Lower leg skin (tissue), 3 donors: ENCODE data around the gene TCERG1.

Experiments used
- POLR2A ChIP-seq, 2 donors: fragments of 450-650 bp; IDR thresholded peaks; one replicate each; pipeline ENCODE4 v1.6.1; 2016 to 2017; ENCODE audit warnings: antibody characterized with exemption in 2 of 2, mild to moderate bottlenecking in 1 of 2, moderate library complexity in 1 of 2
- TF ChIP-seq, protein P1 (sequence below), 3 donors: fragments of 450-650 bp; IDR thresholded peaks; one replicate each; pipeline ENCODE4 v1.5.1; 2016; ENCODE audit warnings: antibody characterized with exemption in 3 of 3, mild to moderate bottlenecking in 3 of 3, moderate library complexity in 2 of 3

DNA sequence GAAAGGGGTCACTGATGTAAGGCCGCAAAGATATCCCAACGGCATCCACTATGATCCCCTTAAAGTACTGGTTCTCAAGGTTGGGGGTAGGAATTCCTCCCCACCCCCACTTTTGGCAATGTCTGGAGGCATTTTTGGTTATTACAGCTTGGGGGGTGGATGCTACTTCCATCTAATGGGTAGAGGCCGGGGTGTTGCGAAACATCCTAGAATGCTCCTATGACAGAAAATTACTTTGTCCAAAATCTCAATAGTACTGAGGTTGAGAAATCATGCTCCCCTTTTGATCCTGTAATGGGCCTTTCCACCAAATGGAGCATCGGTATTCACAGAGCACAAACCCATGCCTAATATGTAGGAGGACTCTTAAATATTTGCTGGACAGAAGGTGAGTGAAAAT lies 20.8 kb upstream of the TCERG1 start:
- TF ChIP-seq, protein P1, sequence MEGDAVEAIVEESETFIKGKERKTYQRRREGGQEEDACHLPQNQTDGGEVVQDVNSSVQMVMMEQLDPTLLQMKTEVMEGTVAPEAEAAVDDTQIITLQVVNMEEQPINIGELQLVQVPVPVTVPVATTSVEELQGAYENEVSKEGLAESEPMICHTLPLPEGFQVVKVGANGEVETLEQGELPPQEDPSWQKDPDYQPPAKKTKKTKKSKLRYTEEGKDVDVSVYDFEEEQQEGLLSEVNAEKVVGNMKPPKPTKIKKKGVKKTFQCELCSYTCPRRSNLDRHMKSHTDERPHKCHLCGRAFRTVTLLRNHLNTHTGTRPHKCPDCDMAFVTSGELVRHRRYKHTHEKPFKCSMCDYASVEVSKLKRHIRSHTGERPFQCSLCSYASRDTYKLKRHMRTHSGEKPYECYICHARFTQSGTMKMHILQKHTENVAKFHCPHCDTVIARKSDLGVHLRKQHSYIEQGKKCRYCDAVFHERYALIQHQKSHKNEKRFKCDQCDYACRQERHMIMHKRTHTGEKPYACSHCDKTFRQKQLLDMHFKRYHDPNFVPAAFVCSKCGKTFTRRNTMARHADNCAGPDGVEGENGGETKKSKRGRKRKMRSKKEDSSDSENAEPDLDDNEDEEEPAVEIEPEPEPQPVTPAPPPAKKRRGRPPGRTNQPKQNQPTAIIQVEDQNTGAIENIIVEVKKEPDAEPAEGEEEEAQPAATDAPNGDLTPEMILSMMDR (IDR thresholded peaks at IDR 0.05): no peak
- TF ChIP-seq POLR2A (IDR thresholded peaks at IDR 0.05): no peak
